Heart left ventricle (tissue), 16 donors: ENCODE results near the gene CHID1. TPM values are rescaled to one million over a fixed set of nuclear protein-coding genes. Genes with fewer than 3 reads are reported as not detected.

ENCODE experiments used
- ATAC-seq, 4 donors: fragments of 200-7000 bp; cut with Tn5 transposase; one replicate each; pipeline ENCODE4 v1.9.1; 2020 to 2022; ENCODE audit warnings: moderate library complexity in 4 of 4, mild to moderate bottlenecking in 3 of 4, moderate number of reproducible peaks in 1 of 4
- DNase-seq, 5 donors: peaks; one replicate each; pipeline ENCODE4 v3.0.0-alpha.2; 2020
- H3K27ac ChIP-seq, 12 donors: fragments of 200-600 bp; sonication (generic) in 4 of 12; one replicate each; pipeline versions ENCODE4 v1.5.0 to v1.8.0; 2016 to 2022; ENCODE audit warnings: mild to moderate bottlenecking in 2 of 12
- H3K27me3 ChIP-seq, 9 donors: fragments of 200-600 bp; sonication (generic) in 2 of 9; one replicate each; pipeline versions ENCODE4 v1.5.1 to v1.8.0; 2016 to 2022; ENCODE audit warnings: mild to moderate bottlenecking in 3 of 9
- H3K36me3 ChIP-seq, 9 donors: fragments of 200-600 bp; sonication (generic) in 2 of 9; one replicate each; pipeline versions ENCODE4 v1.5.0 to v1.8.0; 2018 to 2022; ENCODE audit warnings: mild to moderate bottlenecking in 2 of 9
- H3K4me1 ChIP-seq, 12 donors: fragments of 200-600 bp; sonication (generic) in 4 of 12; one replicate each; pipeline versions ENCODE4 v1.5.0 to v1.8.0; 2016 to 2022; ENCODE audit warnings: mild to moderate bottlenecking in 3 of 12
- H3K4me3 ChIP-seq, 12 donors: fragments of 200-600 bp; sonication (generic) in 4 of 12; one replicate each; pipeline versions ENCODE4 v1.5.0 to v1.8.0; 2017 to 2022; ENCODE audit warnings: mild to moderate bottlenecking in 9 of 12, moderate library complexity in 4 of 12
- H3K9me3 ChIP-seq, 12 donors: fragments of 200-600 bp; sonication (generic) in 4 of 12; one replicate each; pipeline versions ENCODE4 v1.5.0 to v1.8.0; 2016 to 2022; ENCODE audit warnings: mild to moderate bottlenecking in 1 of 12
- CTCF ChIP-seq, 12 donors: fragments of 200-600 bp; sonication (generic) in 4 of 12; IDR thresholded peaks; one replicate each; pipeline versions ENCODE4 v1.5.0 to v1.8.0; 2018 to 2022; ENCODE audit warnings: antibody characterized with exemption in 12 of 12, mild to moderate bottlenecking in 5 of 12
- POLR2A ChIP-seq, 2 donors: fragments of 450-650 bp; IDR thresholded peaks; one replicate each; pipeline ENCODE4 v1.6.1; 2017; ENCODE audit warnings: antibody characterized with exemption in 2 of 2, mild to moderate bottlenecking in 2 of 2, moderate library complexity in 2 of 2
- WGBS, 4 donors: extraction: QIAGEN DNeasy Blood & Tissue Kit in 2 of 4; methylation state at CpG; one replicate each; pipeline versions ENCODE4 v1.1.5 to v1.1.7; 2013 to 2018; 5-methylcytosine and 5-hydroxymethylcytosine counted together
- intact Hi-C, 10 donors: fragments of 100-400 bp; cut with DNase I; formaldehyde crosslinking; loops; one replicate each; pipeline versions ENCODE4 v1.11.1 to v1.14.2; 2022
- polyA plus RNA-seq, 2 donors: library from polyadenylated mRNA; stranded (reverse); fragments of 200-250 nt; gene quantifications; one replicate each; pipeline ENCODE4 v1.2.3, GENCODE V29; 2013
- total RNA-seq, 9 donors: library from RNA; depleted of rRNA in 2 of 9; stranded (reverse); fragments of >200 nt in 2 of 9; fragmentation: NEBNext Ultra II Directional in 3 of 9; extraction: Animal tissue kit (Norgen Biotek cat#: 25700) in 3 of 9; gene quantifications; one replicate each; pipeline versions ENCODE4 v1.1.0 to v1.2.4, GENCODE V29; 2016 to 2023
- donor health status: ischemic (EF 13 %, LVEDD 7.1; RV severe dilation, severe dysfunction).
- donor health status: healthy with polysubstance abuse.
- donor health status: DM: no; HTN: yes; CAD: no.
- donor health status: DM: no; HTN: no; CAD: no.
- donor health status: ischemic (EF 25% LVEDD 6.9; RV normal size, moderate dysfunction).
- donor health status: ischemic (EF 25% LVEDD 5.7; RV mildly dilated, moderate dysfunction).
- donor health status: healthy.
- donor health status: DM: yes; HTN: yes; CAD: no.
- donor health status: ischemic (EF 35%, LVEDD 5.7; RV mildly dilated, moderate dysfunction).
- donor health status: nonischemic (EF 11% LVEDD 7.7; RV severe dilation, severe dysfunction).
- donor health status: DM: yes; HTN: yes; CAD: no.
- donor health status: PGD.
- donor health status: ischemic (EF 29% LVEDD 5.4; RV normal size, mild dysfunction).
- donor health status: nonischemic (EF 23%, LVEDD 6.1; RV moderate dilation, normal function).

Gene CHID1
- total and polyA plus RNA-seq, 11 donors: 30.8 to 87.7 (median 55.3) TPM

- Histone ChIP-seq H3K4me1 (peaks cover 0 to 9% (median 0%) of the 10 kb centered on the region in 12 donors), H3K27me3 (no peaks in the 10 kb centered on the region), H3K27ac (no peak overlapping the region), H3K36me3 (peaks cover 0 to 56% (median 39%) of the 10 kb centered on the region in 9 donors), H3K9me3 (no peaks in the 10 kb centered on the region), H3K4me3 (no peak overlapping the region)
- peak in 1 of 5 donors; percentile 23 for DNase-seq
- no peak for ATAC-seq
- intact Hi-C loops: no loop called here
- 88 to 91% (median 90%) methylated on average over 7 to 14 of the region's 14 CpGs for whole genome bisulfite sequencing, 4 donors
- TF ChIP-seq CTCF (IDR thresholded peaks at IDR 0.05) (no peak), POLR2A (IDR thresholded peaks at IDR 0.05) (no peak)
These were observed 44.1 kb downstream of the CHID1 start for GRCh38 chr11:866481-866880.

GRCh38 chr11:865462-866430 is 44.9 kb downstream of the CHID1 start:
- peaks cover 0 to 56% (median 39%) of the 10 kb centered on the region in 9 donors for H3K36me3 ChIP-seq
- no peaks in the 10 kb centered on the region for H3K27me3 ChIP-seq
- H3K27ac ChIP-seq: no peak overlapping the region
- peaks cover 0 to 10% (median 0%) of the 10 kb centered on the region in 12 donors for H3K4me1 ChIP-seq
- intact Hi-C loops: no loop called here
- no peak for TF ChIP-seq POLR2A (IDR thresholded peaks at IDR 0.05)
- TF ChIP-seq CTCF (IDR thresholded peaks at IDR 0.05): no peak
- H3K9me3 ChIP-seq: no peaks in the 10 kb centered on the region
- H3K4me3 ChIP-seq: no peak overlapping the region
- WGBS, 4 donors: 75 to 88% (median 87%) methylated on average over 16 to 41 of the region's 41 CpGs
- ATAC-seq (no peak), DNase-seq (no peak)

GRCh38 chr11:864898-865297 is 45.7 kb downstream of the CHID1 start:
- Histone ChIP-seq H3K27me3 (no peaks in the 10 kb centered on the region), H3K27ac (no peak overlapping the region), H3K9me3 (no peaks in the 10 kb centered on the region), H3K4me3 (no peak overlapping the region), H3K4me1 (peaks cover 0 to 19% (median 7%) of the 10 kb centered on the region in 12 donors), H3K36me3 (peaks cover 0 to 56% (median 39%) of the 10 kb centered on the region in 9 donors)
- DNase-seq: no peak
- TF ChIP-seq POLR2A (IDR thresholded peaks at IDR 0.05): no peak
- TF ChIP-seq CTCF (IDR thresholded peaks at IDR 0.05): no peak
- intact Hi-C loops: no loop called here
- WGBS, 4 donors: 89 to 94% (median 90%) methylated on average over 9 to 11 of the region's 11 CpGs
- no peak for ATAC-seq
